Choroid plexus epithelial cell (primary cell): ENCODE results near the gene PLK3.
"Not testable (repeated sequence)": the region's sequence is repeated elsewhere in the genome, so short reads cannot be mapped to it uniquely, and the experiment has no call there.

Source experiments
- DNase-seq: peaks from one replicate; pipeline ENCODE4 v3.0.0-alpha.2; 2010; ENCODE audit warnings: low read depth
- H3K4me3 ChIP-seq: 2 replicates; pipeline ENCODE4 v1.5.1; 2011; ENCODE audit warnings: low read depth, mild to moderate bottlenecking, control low read depth, low read length, moderate library complexity
- CTCF ChIP-seq: conservative IDR thresholded peaks from 2 replicates; pipeline ENCODE4 v1.5.1; 2011; ENCODE audit warnings: low read depth, mild to moderate bottlenecking, control low read depth, inconsistent platforms, low read length, moderate library complexity

Gene PLK3

GRCh38 chr1:44832056-44832705 lies 32.0 kb downstream of the PLK3 start:
- TF ChIP-seq CTCF = no peak
- no peak for DNase-seq
- H3K4me3 ChIP-seq = no peak overlapping the region

GRCh38 chr1:44834328-44834727 lies 34.2 kb downstream of the PLK3 start:
- no peak for DNase-seq
- TF ChIP-seq CTCF = no peak
- H3K4me3 ChIP-seq = no peak overlapping the region

- no peak overlapping the region for H3K4me3 ChIP-seq
- peak; percentile 92 for DNase-seq
- peak; percentile 96 for TF ChIP-seq CTCF
Measured at GRCh38 chr1:44835738-44836675, 35.8 kb downstream of the PLK3 start.

GRCh38 chr1:44838294-44838693 lies 38.1 kb downstream of the PLK3 start:
- H3K4me3 ChIP-seq, DNase-seq: not testable (repeated sequence)

- H3K4me3 ChIP-seq = no peak overlapping the region
- no peak for DNase-seq
- no peak for TF ChIP-seq CTCF
Measured at GRCh38 chr1:44839576-44839975, 39.4 kb downstream of the PLK3 start.

GRCh38 chr1:44842486-44842861 lies 42.3 kb downstream of the PLK3 start:
- H3K4me3 ChIP-seq = peak overlapping the region; percentile 64
- TF ChIP-seq CTCF = no peak
- DNase-seq = no peak

- H3K4me3 ChIP-seq = peak within 1 kb of the TSS; percentile 64
- DNase-seq = peak; percentile 67
- no peak for TF ChIP-seq CTCF
Measured at GRCh38 chr1:44842862-44843655, 42.9 kb downstream of the PLK3 start, which contains the start of gene PTCH2. Gene PTCH2, minus strand, starts transcription at chr1:44843253. Its CDS starts 321 bp downstream, at chr1:44842932.
